ENCODE data around the gene KCTD16.

The KCTD16 gene

DNA sequence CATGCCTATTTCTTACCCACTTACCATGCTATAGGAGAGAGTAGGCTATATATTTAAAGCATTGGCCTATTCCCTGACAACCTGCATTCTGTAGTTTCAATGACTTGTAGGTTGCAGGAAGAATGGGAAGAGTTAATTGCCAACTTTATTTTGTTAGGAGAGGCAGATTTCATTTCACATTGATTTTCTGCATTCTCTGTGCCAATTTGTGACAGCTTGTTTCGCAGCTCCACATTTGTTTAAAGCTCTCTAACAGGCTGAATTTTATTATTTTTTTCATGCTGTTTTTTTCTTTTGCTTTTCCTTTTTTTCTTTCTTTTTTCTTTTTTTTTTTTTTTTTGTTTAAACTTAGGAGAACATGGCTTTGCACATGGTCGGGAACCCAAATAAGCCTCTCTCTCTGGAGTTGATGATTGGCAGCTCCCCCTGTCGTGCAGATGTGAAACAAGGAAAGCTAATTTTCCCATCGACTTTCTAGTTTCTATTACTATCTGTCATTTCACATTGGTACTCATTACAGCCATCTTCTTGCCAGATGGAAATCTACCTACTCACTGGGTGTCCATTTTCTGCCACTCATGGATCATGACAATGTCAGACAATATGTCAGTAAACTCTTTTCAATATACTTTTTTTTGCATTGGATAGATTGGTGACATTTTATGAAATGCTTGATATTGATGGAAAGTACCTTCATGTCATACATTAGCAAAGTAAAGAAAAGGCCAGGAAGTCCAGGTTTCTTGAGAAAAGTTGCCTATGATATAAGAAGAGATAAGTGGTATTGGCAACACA is 223.2 kb downstream of the KCTD16 start:
- in situ Hi-C loops (cut with HindIII; ENCODE audit: low sequenced_read_pairs): no loop called here

DNA sequence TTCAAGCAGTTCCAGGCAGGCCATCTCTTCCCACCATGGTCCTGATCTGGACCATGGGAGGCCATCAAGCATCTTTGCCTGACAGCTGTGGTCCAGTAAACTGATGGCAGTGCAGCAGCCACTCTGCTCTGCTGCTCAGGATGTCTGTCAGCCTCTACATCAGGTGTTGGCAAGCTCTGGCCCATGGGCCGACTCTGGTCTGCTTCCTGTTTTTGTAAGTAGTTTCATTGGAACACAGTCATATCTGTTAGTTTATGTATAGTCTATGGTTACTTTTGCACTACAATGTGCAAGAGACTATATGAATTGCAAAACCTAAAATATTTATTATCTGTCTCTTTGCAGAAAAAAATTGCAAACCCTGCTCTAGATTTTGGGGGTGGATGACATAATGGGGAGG is 225.0 kb downstream of the KCTD16 start:
- in situ Hi-C loops (cut with HindIII; ENCODE audit: low sequenced_read_pairs): no loop called here

DNA sequence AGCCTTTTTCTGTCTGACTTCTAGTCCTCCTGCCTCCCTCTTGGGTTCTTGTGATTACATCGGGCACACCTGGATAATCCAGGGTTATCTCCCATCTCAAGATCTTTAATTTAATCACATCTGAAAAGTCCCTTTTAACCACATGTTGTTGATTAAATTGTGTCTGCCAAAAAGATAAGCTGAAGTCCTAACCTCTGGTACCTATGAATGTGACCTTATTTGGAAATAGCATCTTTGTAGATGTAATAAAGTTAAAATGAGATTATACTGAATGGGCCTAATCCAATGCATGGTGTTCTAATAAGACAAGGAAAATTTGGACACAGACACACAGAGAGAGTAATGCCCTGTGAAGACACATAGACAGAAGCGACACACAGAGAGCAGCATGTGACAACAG is 232.4 kb downstream of the KCTD16 start:
- in situ Hi-C loops (cut with HindIII; ENCODE audit: low sequenced_read_pairs): no loop called here

DNA sequence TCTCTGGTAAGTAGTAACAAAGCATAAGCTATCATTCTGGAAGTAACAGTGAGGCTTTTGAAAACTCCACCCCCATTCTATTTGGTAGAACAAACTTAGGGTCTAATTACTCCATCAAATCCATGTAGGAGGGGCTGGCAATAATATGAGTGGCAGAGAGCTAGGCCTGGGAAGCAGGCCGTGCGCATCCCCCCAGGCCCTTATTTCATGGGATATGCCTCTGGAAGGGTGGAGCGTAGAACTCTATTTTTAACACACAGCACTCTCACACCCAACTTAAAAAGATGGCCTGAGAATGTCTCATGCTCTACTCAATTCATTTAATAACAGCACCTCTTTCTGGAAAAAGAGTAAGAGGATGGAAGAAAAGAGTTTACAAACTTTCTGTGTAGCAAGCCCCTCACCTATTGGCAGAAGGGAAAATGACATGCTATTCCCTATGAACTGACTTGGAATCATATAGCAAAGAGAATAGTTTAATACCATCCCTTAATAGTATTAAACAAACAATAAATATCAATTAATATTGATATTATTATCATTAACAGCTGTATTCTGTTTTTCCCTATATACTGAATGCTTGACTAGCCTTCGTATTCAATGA is 233.2 kb downstream of the KCTD16 start:
- in situ Hi-C loops (cut with HindIII; ENCODE audit: low sequenced_read_pairs): no loop called here

DNA sequence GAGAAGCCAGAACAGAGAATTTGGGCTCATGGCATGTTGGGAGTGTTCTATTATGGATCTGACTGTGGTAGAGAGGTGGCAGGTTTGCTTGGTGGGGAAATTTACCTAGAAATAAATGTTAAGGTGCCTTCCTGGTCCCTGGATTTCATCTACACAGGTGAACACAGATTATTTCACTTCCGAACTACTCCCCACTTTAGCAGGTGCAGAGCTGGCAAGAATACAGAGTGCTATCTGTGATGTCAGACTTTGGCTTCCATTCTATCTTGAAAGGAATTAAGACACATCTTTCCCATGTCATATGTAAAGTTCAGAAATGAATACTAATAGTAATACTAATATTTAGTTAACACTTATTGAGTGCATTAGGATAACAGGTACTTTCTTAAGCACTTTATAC is 234.0 kb downstream of the KCTD16 start:
- in situ Hi-C loops (cut with HindIII; ENCODE audit: low sequenced_read_pairs): no loop called here

DNA sequence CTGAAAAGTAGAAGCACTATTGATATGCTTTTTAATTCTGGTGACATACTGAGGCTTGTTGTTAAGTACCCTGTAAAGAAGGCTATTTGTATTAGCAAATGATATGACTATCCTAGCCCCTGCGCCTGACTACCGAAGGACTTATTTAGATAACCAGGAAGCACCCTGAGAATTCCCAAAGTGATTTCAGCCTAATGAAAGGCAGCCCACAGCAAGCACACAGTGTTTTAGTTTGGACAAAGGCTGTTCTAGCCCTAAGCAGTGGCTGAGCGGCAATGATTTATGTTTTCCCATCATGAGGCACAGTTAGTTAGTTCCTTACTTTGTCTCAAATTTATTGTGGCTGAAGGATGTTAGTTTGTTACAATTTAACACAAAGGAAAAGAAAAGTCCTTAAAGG is 235.3 kb downstream of the KCTD16 start:
- in situ Hi-C loops (cut with HindIII; ENCODE audit: low sequenced_read_pairs): no loop called here

DNA sequence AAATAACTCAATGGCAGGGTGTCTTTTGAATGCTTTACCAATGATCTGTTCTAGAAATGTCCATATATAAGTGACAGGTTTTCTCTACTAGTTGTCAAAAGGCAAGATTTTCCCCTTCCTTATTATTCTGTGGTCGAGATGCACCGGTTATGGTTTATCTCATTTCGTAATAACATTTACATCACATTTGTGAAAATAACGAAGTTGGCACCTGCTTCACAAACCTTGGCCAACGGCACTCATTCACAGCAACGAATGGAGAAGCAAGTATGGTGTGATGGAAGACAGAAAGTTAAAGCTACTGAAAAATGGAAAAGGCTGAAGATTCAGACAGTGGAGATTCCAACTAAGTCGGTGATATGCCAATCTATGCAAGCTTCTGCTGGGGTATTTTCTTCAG is 235.8 kb downstream of the KCTD16 start:
- in situ Hi-C loops (cut with HindIII; ENCODE audit: low sequenced_read_pairs): no loop called here

DNA sequence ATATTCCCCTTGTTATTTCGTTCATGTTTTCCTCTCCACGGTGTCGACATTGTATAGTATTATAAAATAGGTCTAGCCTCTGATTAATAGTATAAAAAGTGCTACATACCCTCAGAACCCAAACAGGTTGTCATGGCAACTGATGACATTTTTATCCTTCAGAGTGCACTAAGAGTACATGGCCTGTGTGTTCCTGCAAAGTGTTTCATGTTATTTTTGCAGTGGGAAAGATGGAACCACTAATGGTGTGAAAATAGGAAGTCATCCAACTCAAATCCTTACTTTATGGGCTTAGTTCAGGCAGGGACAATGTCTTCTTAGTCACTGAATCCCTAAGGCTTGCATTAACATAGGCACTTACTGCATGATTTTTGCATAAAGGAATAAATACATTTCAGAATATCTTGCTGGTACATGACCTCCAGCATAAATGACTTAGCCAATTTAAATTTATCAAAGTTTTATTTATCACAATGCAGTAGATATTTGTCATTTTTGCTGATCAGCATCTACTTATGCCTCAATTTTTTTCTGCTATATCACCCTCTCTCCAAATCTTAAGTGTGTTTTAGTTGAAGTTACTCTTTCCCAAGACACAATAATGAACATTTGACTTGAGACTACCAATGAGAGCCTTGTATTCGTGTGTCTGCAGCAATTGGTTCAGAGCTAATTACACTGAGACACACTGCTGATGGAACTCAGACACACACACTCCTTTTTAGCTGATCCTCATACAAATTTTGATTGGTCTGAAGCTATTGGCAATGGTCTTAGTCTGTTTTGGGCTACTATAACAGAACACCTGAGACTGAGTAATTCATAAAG is 243.7 kb downstream of the KCTD16 start:
- in situ Hi-C loops (cut with HindIII; ENCODE audit: low sequenced_read_pairs): no loop called here

DNA sequence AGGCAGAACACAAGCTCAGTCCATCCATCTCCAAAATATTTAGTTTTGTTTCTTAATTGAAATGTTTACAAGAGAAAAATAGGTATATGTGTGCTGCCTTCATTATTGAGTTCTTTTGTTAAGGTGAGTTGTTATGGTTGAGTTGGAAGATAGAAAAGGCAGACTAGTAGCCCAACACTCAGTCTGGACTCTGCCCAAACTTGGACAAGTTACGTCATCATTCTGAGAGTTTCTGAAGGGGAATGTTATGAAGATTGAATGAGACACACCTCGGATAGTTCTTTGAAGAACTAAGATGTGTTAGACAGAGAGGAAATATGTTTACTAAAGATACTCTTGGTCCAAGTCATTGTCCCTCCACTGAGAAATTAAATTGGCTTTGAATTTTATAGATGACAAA is 245.5 kb downstream of the KCTD16 start:
- in situ Hi-C loops (cut with HindIII; ENCODE audit: low sequenced_read_pairs): no loop called here

DNA sequence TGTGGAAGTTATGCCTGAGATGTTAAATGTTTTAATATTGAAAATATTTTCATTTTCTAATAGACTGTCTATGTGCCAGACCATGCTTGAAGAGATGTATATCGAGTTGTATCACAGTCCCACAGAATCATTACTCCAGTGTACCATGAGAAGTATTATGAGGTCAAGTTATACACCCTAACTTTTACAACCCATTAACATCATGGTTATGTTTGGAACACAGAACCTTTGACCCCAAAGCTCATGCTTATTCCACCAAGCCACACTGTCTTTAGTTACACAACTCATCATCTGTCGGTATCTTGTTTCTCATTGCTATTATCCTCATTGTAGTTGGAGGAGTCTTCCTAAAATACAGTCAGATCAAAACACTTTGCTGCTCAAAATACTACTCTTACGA is 248.0 kb downstream of the KCTD16 start:
- in situ Hi-C loops (cut with HindIII; ENCODE audit: low sequenced_read_pairs): no loop called here

DNA sequence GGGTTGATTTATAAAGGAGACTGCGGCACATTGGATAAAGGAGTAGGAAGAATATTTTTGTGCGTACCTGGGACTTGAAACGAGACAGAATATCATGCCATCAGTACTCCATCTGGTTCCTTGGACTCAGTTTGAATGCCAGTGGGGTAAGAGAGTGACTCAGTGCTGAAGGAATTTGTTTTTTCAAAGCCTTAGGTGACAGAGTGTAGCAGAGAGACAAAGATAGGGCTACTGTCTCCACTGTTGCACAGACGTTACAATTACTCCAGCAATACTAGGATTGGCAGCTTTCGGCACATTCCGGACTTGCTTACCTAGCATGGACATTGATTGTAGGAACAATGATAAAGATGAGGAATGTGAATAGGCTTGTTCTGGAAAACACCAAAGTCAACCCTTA is 250.7 kb downstream of the KCTD16 start:
- in situ Hi-C loops (cut with HindIII; ENCODE audit: low sequenced_read_pairs): no loop called here

DNA sequence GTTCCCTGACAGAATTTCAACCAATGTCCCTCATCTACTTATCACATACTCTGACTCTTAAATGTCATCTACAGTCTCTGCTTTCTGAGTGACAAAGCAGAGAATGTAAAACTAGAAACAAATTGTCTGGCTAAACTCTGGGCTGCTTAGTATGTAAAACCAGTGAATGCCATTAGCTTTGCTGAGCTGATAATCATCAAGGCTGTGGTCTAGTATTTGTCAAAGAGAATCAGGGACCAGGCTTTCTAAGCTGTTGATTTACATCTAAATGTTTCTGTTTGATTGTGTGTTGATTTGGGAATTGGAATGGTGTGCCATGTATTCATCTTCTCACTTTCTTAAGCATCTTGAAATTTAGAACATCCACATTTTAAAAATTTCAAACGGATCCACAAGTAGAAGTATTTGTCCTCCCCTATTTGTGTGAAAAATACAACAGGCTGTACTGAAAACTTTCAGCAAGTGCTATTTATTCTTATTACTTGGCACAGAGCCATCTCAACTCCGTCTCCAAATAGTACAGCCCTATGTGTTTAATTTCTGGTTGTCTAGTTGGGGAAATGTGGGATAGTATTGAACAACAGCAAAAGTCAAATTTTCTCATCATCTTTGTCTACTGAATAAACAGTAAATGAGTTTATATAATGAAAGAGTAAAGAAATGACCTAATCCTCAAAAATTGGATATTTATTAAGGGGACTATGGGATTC is 251.5 kb downstream of the KCTD16 start:
- in situ Hi-C loops (cut with HindIII; ENCODE audit: low sequenced_read_pairs): no loop called here

DNA sequence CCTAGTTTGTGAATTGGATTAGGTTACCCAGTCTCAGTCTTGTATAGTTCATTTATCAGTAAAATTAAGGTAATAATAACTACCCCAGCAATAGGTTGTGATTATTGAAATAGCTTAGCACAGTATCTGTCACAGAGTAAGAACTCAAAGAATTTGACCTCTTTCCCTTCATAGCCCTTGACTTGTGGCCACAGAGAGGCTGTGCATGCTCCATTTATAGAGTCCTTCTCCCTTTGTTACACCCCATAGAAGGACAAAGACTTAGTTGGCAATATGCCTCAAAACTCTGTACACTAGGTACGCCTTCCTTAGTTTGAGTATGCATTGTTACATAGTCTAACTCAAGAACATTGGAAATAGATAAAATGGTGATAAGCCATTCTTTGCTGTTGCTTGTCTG is 257.2 kb downstream of the KCTD16 start:
- in situ Hi-C loops (cut with HindIII; ENCODE audit: low sequenced_read_pairs): no loop called here

DNA sequence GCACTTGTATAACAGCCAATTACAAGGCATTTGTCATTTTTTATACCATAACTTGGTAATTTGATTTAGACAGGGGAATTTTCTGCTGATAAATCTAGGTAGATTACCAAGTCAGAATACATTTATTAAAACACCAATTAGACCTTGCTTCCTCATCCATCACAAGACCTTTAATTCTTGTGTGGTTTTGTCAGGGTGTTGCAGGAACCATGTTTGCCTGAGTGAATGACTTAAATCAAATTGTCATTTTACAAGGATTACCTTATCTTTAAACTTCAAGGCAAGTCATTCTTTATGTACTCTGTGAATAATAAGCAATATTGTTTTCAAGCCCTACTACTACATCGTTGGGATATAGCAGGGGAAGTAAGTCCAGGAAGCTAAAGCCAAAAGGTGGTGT is 257.7 kb downstream of the KCTD16 start:
- in situ Hi-C loops (cut with HindIII; ENCODE audit: low sequenced_read_pairs): no loop called here

DNA sequence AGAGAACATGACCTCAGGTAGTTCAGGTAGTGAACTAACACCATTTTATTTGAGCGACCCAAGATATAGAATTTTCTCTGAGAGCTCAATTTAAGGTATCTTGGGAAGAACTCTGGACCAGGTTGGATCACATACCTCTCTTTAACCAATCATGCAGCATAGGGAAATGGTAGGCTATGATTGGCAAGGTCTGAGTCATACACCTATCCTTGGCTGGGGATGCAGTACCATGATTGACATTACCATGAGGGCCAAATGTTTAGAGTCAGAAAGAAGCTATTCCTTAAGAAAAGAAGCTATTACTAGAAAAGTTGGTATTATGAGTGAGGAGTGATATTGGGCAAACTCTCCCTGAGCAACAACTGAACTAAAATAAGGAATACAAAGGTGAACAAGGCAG is 258.7 kb downstream of the KCTD16 start:
- in situ Hi-C loops (cut with HindIII; ENCODE audit: low sequenced_read_pairs): no loop called here

DNA sequence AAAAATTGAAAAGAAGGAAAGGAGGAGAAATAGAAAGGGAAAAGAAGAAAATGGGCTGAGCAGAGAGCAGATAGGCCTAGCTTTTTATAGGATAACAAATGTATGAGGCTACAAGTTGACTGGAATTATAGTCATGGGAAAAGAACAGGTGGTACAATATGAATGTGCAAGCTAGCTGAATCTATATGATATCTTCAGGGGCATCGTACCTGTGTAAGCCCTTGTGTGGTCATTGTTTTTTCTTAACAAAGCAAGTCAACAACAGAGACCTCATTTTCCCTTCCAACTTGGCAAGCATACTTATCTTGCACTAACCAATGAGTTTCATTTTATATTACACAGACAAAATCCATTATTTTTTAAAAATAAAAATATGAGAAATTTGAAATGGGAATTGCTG is 259.2 kb downstream of the KCTD16 start:
- in situ Hi-C loops (cut with HindIII; ENCODE audit: low sequenced_read_pairs): no loop called here

DNA sequence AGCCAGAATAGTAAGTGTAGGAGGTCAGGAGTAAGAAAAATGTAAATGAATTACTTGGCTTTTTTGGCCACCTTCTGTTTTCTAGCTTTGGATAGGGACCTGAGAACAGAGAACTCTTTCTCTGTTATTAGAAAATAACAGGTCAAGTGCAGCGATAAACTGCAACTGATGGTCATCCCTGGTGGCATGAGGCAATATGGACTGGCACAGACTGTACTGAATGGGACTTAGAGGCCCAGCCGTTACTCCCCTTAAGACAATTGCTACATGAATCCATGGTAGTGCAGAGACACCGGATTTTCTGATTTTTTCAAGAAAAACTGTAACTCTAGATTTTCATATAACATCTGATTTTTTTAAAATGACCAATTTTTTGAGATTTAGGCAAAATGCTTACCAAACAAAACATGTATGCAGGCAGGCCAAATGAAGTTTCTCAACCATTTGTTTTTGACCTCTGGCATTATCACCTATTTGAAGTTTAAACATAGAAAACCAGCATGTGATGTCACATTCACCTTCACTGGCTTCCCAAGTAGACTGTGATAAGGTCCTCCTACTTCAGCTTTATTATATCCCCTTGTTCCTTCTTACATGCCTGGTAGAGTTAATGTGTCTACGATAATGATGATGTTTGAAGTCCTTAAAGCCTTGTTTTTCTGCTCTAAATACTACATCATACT is 262.6 kb downstream of the KCTD16 start:
- in situ Hi-C loops (cut with HindIII; ENCODE audit: low sequenced_read_pairs): no loop called here

DNA sequence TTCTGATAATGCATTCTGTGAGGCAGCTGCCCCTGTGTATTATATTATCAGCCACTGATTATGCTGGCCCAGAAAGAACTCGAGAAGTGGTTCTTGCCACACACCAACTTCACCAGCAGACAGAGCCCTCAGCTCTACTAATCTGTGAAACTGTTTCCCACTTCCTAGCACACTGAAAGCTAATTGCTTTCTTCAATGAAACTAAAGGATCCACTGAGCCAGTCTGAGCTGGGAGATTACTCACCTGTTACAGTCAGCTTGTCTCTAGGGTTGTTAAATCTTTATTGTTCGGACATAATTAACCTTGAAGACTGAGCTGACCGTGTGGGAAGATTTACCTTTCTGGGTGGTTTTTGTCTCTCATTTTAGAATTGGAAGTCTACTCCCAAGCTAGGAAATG is 263.2 kb downstream of the KCTD16 start:
- in situ Hi-C loops (cut with HindIII; ENCODE audit: low sequenced_read_pairs): no loop called here

DNA sequence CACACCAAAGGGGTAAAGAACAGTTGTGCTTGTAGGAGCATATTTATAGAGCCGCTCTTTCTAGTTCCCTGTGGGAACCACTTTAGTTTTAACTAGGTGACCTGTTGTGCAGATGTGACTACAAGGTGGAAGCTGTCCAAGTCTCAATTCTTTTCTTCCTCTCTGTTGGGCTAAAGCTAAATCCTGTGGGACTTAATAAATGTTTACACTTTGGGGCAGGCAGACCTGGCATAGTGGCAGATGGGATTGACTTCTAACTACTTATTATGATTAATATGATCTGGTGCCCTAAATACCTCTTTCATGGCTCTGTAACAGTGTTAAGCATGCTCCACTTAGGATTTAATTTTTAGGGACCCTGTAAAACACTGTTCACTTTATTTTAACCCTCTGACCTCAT is 265.3 kb downstream of the KCTD16 start:
- in situ Hi-C loops (cut with HindIII; ENCODE audit: low sequenced_read_pairs): no loop called here

DNA sequence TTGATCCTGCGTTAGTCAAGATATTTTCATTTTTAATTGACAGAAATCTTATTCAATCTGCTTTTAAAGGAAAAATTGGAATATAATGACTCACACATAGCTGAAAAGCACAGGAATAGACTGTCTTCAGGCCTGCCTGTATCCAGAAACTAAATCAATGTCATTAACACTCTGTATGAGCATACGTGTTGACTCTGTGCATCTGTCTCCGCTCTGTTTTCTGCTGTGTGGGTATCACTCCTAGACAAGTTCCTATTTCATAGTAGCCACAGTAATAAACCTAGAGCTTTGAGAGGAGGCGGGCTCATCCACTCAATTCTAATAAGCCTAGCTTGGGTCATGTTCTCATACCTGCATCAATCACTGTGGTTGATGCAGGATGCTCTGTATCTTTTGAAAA is 267.6 kb downstream of the KCTD16 start:
- in situ Hi-C loops (cut with HindIII; ENCODE audit: low sequenced_read_pairs): no loop called here

DNA sequence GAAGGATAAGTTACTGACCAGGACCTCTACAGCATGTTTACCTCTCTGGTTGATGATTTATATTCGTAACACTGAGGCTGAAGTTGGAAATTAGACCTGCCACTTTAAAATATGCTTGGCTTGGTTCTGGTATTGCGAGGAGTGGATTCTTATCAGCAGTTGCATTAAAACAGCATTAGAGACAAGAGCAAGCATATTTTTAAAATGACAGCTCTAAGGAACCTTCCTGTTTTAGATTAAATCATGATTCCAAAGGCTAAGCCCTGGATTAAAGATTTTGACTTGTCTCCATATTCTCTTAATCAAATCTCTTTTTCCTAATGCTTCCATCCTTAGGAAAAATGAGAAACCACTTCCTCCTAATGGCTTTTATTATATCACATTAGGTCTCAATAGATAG is 277.8 kb downstream of the KCTD16 start:
- in situ Hi-C loops (cut with HindIII; ENCODE audit: low sequenced_read_pairs): no loop called here

Data from DLD1 (cell line).